Myocyte (in vitro differentiated cells): Measurements from ENCODE around the gene CRTC3. TPM values are rescaled to one million over a fixed set of nuclear protein-coding genes. Genes with fewer than 3 reads are reported as not detected.
A peak's percentile ranks its signal among the peaks of the same experiment; 100 is the strongest.
"Not testable (repeated sequence)": the region's sequence is repeated elsewhere in the genome, so short reads cannot be mapped to it uniquely, and the experiment has no call there.

Experiments used
- DNase-seq: peaks from one replicate; pipeline ENCODE4 v3.0.0-alpha.2; 2012; ENCODE audit warnings: low read depth
- total RNA-seq: library from RNA; depleted of rRNA; stranded (reverse); fragments of >200 nt; gene quantifications from 2 replicates; pipeline ENCODE4 v1.2.3, GENCODE V29; 2014

The CRTC3 gene
- total RNA-seq, 1 donor from 2014 or later, result 17.6 TPM

- not testable (repeated sequence) for DNase-seq
Observed at GRCh38 chr15:90667755-90668345, 138.1 kb downstream of the CRTC3 start.

- DNase-seq, result not testable (repeated sequence)
Observed at GRCh38 chr15:90670631-90671030, 140.9 kb downstream of the CRTC3 start.

GRCh38 chr15:90671216-90671615 is 141.5 kb downstream of the CRTC3 start:
- no peak for DNase-seq

GRCh38 chr15:90673357-90673756 is 143.6 kb downstream of the CRTC3 start:
- DNase-seq, result not testable (repeated sequence)

GRCh38 chr15:90674476-90674875 is 144.8 kb downstream of the CRTC3 start:
- no peak for DNase-seq

- DNase-seq, result no peak
Observed at GRCh38 chr15:90675464-90675863, 145.7 kb downstream of the CRTC3 start.

- DNase-seq, result no peak
Observed at GRCh38 chr15:90677807-90678790, 148.4 kb downstream of the CRTC3 start.

GRCh38 chr15:90679959-90680358 is 150.2 kb downstream of the CRTC3 start:
- DNase-seq, result no peak

GRCh38 chr15:90680371-90680935 is 150.7 kb downstream of the CRTC3 start:
- peak; percentile 76 for DNase-seq

- no peak for DNase-seq
Observed at GRCh38 chr15:90681056-90681455, 151.3 kb downstream of the CRTC3 start.

GRCh38 chr15:90681480-90681879 is 151.8 kb downstream of the CRTC3 start:
- peak; percentile 68 for DNase-seq

- DNase-seq, result no peak
Observed at GRCh38 chr15:90683371-90683770, 153.6 kb downstream of the CRTC3 start.

- DNase-seq, result no peak
Observed at GRCh38 chr15:90683876-90684275, 154.2 kb downstream of the CRTC3 start.

- DNase-seq, result no peak
Observed at GRCh38 chr15:90684281-90684680, 154.6 kb downstream of the CRTC3 start.

GRCh38 chr15:90685591-90686434 is 156.1 kb downstream of the CRTC3 start:
- DNase-seq, result no peak

- DNase-seq, result peak; percentile 42
Observed at GRCh38 chr15:90686435-90687218, 156.9 kb downstream of the CRTC3 start.

- DNase-seq, result not testable (repeated sequence)
Observed at GRCh38 chr15:90689326-90689961, 159.7 kb downstream of the CRTC3 start.

GRCh38 chr15:90690585-90690984 is 160.9 kb downstream of the CRTC3 start:
- DNase-seq, result no peak

GRCh38 chr15:90691369-90691768 is 161.6 kb downstream of the CRTC3 start:
- DNase-seq, result no peak
